Left lobe of liver (tissue), 2 donors: Measurements from ENCODE around the gene MACROD2. TPM values are rescaled to one million over a fixed set of nuclear protein-coding genes. Genes with fewer than 3 reads are reported as not detected.

Experiments
- ATAC-seq: fragments of 200-7000 bp; cut with Tn5 transposase; one replicate; pipeline ENCODE4 v1.9.1; 2020; ENCODE audit warnings: mild to moderate bottlenecking, moderate library complexity
- DNase-seq: peaks from one replicate; pipeline ENCODE4 v3.0.0-alpha.2; 2020; ENCODE audit warnings: low spot score
- total RNA-seq: library from RNA; stranded (reverse); gene quantifications from one replicate; pipeline ENCODE4 v1.2.1, GENCODE V29; 2021
- donor health status: DM: no; HTN: no; CAD: no; lungs with moderate emphysema.
- donor health status: DM: no; HTN: yes; CAD: no.

Gene MACROD2
- total RNA-seq, 1 donor from 2014 or later = 3.7 TPM

GRCh38 chr20:15422966-15423365 is 1427.7 kb downstream of the MACROD2 start:
- no peak for DNase-seq
- ATAC-seq = no peak

GRCh38 chr20:15439551-15439950 is 1444.2 kb downstream of the MACROD2 start:
- DNase-seq (no peak), ATAC-seq (no peak)

- ATAC-seq (no peak), DNase-seq (no peak)
Measured at GRCh38 chr20:15440049-15440820, 1444.9 kb downstream of the MACROD2 start.

- DNase-seq (no peak), ATAC-seq (no peak)
Measured at GRCh38 chr20:15445056-15445840, 1449.9 kb downstream of the MACROD2 start.

GRCh38 chr20:15446373-15446772 is 1451.1 kb downstream of the MACROD2 start:
- DNase-seq (no peak), ATAC-seq (no peak)

GRCh38 chr20:15447549-15447948 is 1452.2 kb downstream of the MACROD2 start:
- no peak for DNase-seq
- ATAC-seq = no peak

- DNase-seq (no peak), ATAC-seq (no peak)
Measured at GRCh38 chr20:15449061-15449460, 1453.7 kb downstream of the MACROD2 start.

- ATAC-seq = no peak
- DNase-seq = no peak
Measured at GRCh38 chr20:15451241-15451640, 1455.9 kb downstream of the MACROD2 start.

- DNase-seq (no peak), ATAC-seq (no peak)
Measured at GRCh38 chr20:15455279-15455678, 1460.0 kb downstream of the MACROD2 start.

- ATAC-seq (no peak), DNase-seq (no peak)
Measured at GRCh38 chr20:15461938-15462337, 1466.6 kb downstream of the MACROD2 start.

- DNase-seq = no peak
- peak; percentile 26 for ATAC-seq
Measured at GRCh38 chr20:15475483-15475882, 1480.2 kb downstream of the MACROD2 start.

GRCh38 chr20:15476186-15476585 is 1480.9 kb downstream of the MACROD2 start:
- no peak for ATAC-seq

GRCh38 chr20:15476781-15477180 is 1481.5 kb downstream of the MACROD2 start:
- DNase-seq (no peak), ATAC-seq (no peak)

More at GRCh38 chr20:15476186-15476585, 1480.9 kb downstream of the MACROD2 start:
- DNase-seq = no peak

GRCh38 chr20:15482525-15482924 is 1487.2 kb downstream of the MACROD2 start:
- no peak for DNase-seq
- ATAC-seq = no peak

GRCh38 chr20:15485519-15485918 is 1490.2 kb downstream of the MACROD2 start:
- ATAC-seq (no peak), DNase-seq (no peak)

GRCh38 chr20:15487030-15487429 is 1491.7 kb downstream of the MACROD2 start:
- DNase-seq = no peak
- ATAC-seq = no peak

GRCh38 chr20:15487682-15488081 is 1492.4 kb downstream of the MACROD2 start:
- ATAC-seq (no peak), DNase-seq (no peak)

GRCh38 chr20:15491575-15491974 is 1496.3 kb downstream of the MACROD2 start:
- DNase-seq = no peak

GRCh38 chr20:15494851-15495250 is 1499.5 kb downstream of the MACROD2 start:
- DNase-seq (no peak), ATAC-seq (no peak)

More at GRCh38 chr20:15491575-15491974, 1496.3 kb downstream of the MACROD2 start:
- peak; percentile 59 for ATAC-seq

GRCh38 chr20:15496501-15497039 is 1501.3 kb downstream of the MACROD2 start:
- DNase-seq (no peak), ATAC-seq (no peak)

GRCh38 chr20:15498926-15499325 is 1503.6 kb downstream of the MACROD2 start:
- ATAC-seq = no peak
- DNase-seq = no peak

- no peak for DNase-seq
- ATAC-seq = no peak
Measured at GRCh38 chr20:15506311-15506710, 1511.0 kb downstream of the MACROD2 start.
